GM19372 (cell line): Measurements from ENCODE around the gene PNKP.

Experiments
- ATAC-seq: cut with Tn5 transposase; IDR thresholded peaks from one replicate; pipeline ENCODE4 v1.9.1; 2021; ENCODE audit warnings: mild to moderate bottlenecking, low read depth, moderate library complexity; ENCODE audit not compliant: unreplicated experiment

PNKP gene

GRCh38 chr19:49866933-49867782 is at the start of gene PNKP:
TSS of gene PNKP (minus strand) at chr19:49867576. CDS start at chr19:49867204, 372 bp downstream.
- ATAC-seq, result peak; percentile 39

- no peak for ATAC-seq
Observed at GRCh38 chr19:49915271-49915670, 47.9 kb upstream of the PNKP start.

- ATAC-seq, result no peak
Observed at GRCh38 chr19:49913720-49914119, 46.3 kb upstream of the PNKP start.

DNA sequence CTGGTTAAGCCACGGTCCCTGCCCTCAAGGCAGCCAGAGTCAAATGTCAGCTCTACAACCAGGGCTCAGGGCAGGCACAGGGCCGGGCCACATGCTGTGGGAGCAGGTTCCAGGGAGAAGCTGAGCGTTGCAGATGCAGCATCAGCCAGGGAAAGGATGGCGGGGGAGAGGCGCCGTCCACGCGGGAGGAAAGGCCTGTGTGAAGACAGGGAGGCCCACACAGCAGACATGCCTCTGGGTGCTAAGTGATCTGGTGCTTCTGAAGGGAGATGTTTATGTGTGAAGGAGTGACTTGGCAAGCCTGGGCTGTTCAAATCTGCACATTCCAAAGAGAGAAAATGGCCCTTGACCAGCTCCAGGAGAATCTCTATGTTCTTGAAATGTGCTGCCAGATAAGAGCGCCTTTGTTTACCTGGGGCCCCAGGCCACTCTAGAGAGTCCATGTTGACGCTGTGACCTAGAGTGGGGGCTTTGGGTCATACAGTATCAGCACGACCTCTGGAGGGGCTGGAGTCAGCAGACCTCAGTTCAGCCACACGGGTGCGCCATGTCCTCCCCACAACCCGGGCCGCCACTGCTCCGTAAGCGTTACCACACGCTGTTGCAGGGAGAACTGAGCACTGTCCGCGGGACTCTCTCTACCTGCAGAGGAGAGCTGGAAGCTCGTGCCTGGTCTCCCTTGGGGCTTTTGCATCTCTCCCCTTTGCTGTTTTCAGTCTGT is 45.7 kb upstream of the PNKP start:
- ATAC-seq, result no peak

- ATAC-seq, result no peak
Observed at GRCh38 chr19:49911381-49912145, 44.2 kb upstream of the PNKP start.

DNA sequence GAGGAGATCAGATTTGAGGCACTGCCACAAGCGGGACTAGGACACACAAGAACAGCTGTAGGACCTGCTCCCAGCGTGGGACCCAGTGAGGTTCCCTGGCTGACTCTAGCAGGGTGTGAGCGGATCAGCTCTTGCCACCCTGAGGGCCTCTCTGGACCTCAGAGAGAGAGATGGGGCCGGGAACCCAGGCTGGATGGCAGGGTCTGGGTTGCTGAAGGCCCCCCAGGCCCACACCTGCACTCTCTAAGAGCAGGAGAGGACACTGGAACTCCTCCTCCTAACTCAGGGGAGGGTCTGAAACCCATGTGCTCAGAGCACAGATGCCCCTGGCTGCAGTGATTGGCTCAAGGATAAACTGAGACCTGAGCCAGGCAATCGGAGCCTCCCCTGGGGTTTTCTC is 42.8 kb upstream of the PNKP start:
- ATAC-seq, result no peak

DNA sequence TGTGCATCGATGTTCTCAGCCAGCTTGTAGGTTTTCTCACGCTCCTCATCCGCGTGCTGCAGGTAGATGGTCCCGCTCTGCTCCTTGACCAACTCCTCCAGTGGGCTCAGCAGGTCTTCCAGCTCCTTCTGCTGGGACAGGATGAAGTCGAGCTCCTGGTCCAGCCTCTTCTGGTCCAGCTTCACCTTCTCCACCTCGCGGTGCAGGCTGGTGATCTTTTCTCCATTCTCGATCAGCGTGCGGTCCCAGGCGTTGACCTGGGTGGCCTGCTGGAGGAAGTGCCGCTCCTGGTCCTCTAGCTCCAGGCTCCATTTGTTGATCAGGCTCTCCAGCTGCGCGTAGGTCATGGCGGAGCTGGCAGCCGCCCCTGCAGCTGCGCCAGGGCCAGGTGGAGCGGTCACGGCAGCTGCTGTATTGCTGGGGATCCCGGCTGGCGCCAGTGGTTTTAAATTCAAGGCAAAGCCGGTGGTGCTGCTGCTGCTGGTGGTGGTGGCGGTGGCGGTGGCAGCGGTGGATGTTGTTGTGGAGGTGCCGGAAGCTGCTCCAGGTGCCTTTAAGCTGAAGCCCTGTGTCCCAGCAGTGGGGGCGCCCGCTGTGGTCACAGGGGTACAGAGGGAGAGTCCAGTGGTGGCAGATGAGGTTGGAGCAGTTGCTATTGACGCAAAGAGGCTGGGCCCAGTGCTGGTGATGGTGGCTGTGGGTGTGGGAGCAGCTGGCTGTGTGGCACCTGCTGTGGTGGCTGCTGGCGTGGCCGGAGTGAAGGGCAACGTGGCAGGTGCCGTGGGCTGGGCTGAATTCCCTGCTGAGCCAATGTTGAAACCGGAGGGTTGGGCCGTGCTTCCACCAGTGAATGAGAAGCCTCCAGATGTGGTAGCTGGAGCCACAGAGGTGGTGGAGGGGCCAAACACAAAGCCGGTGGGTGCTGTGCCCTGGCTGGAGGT is 41.4 kb upstream of the PNKP start:
- ATAC-seq, result no peak

DNA sequence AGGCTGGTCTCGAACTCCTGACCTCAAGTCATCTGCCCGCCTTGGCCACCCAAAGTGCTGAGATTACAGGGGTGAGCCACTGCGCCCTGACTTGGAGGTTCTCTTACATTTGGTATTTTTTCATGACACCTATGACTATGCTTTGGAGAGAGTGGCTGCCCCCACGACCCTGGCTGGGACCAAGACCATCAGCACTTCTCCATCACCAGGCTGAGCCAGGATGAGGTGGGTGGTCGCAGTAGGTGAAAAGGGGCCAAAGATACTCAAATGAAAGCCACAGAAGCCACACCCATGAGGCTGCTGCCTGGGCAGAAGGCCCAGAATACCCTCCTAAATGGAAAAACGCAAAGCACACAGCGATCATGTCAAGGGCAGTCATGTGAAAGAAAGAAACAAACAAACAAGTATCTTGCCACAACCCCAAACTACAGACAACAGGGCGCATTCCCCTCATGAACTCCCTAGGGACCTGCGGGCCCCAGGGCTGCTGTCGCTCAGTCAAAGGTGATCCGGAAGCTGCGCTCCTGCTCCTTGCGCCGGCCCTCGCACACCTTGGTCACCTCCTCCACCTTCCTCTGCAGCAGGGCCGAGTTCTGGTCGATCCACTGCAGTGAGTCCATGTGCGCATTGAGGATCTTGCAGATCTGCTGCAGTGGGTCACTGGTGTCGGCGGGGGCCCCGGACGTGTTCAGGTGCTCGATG is 40.5 kb upstream of the PNKP start:
- ATAC-seq, result no peak

GRCh38 chr19:49906879-49907564 is 39.6 kb upstream of the PNKP start:
- no peak for ATAC-seq

- ATAC-seq, result no peak
Observed at GRCh38 chr19:49904136-49904535, 36.8 kb upstream of the PNKP start.

- no peak for ATAC-seq
Observed at GRCh38 chr19:49896863-49897621, 29.7 kb upstream of the PNKP start, which contains the start of gene IL4I1. TSS of gene IL4I1 (minus strand) at chr19:49896887. CDS start at chr19:49896160, 727 bp downstream.

- ATAC-seq, result no peak
Observed at GRCh38 chr19:49895566-49896297, 28.4 kb upstream of the PNKP start.

DNA sequence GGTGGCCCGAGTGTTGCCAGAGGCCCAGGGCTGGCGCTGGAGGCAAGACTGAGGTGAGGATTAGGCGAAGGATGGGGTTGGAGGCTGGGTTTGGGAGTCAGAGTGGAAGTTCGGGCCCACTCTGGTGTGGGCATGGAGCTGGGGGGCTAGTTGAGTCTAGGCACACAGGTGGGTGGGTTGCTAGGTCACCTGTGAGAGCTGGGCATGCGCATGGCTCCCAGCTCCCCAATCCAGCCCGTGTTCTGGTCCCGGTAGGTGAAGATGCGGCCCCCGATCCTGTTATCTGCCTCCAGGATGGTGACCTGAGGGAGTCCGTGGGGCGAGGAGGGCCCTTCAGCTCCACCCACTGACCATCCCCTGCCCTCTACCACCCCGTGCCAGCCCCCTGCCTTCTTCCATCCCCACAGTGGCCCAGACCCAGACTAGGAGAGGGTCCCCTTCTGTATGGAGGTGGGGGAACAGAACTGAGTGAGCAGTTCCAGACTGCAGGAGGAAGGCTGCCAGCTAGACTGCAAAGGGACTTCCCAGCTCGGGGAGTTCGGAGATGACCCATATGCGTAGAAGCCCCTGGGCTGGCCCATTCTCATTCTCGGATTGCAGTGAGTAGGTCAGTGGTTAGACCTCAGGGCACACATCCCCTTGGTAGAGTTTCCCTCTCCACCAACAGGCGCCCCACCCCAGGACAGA is 27.6 kb upstream of the PNKP start:
- no peak for ATAC-seq

DNA sequence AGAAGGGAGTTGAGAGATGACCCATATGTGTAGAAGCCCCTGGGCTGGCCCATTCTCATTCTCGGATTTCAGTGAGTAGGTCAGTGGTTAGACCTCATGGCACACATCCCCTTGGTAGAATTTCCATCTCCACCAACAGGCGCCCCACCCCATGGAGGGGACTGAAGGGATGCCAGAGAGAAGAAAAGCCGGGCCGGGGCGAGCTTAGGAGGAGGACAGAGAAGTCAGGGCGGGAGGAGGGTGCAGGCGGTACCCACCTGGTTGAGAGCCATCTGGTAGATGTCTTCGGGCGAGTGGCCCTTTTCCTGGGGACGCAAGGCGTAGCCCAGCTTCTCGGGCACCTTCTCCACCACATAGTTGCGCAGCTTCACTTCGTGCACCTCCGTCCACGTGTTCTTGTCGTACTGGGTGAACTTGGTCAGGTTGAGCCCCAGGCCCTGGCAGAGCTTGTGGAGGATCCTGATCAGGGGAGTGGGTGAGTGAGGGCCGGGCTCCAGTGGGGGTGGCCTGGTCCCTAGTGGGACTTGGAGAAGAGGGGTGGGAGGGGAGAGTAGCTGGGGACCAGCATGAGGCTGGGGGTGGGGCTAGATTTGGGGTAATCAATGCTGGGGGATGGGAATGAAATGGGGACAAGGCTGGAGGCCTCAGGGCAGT is 26.8 kb upstream of the PNKP start:
- ATAC-seq, result no peak

GRCh38 chr19:49892716-49893115 is 25.3 kb upstream of the PNKP start:
- no peak for ATAC-seq

DNA sequence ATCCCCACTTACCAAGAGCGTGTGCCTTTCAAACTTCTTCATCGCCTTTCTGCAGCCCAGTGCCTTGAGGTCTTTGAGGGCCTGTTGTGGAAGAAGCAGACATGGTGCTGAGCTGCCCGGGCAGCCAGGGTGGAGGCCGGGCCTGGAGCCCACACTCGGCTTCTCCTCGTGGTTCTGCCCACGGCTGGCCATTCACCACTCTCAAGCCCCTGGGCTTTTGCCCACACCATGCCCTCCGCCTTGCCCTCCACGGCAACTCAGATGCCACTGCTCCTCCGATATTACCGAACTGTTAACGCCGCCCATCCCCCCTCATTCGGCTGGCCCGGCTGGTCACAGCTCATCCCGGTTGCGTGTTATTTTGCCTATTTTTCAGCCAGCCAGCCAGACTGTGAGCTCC is 24.0 kb upstream of the PNKP start:
- no peak for ATAC-seq
